ENCODE data around the gene NQO2. TPM values are rescaled to one million over a fixed set of nuclear protein-coding genes. Genes with fewer than 3 reads are reported as not detected.
A peak's percentile ranks its signal among the peaks of the same experiment; 100 is the strongest.

Gene NQO2
- total RNA-seq, 4 donors from 2014 or later: 15.8 to 32.8 (median 27.2) TPM

DNA sequence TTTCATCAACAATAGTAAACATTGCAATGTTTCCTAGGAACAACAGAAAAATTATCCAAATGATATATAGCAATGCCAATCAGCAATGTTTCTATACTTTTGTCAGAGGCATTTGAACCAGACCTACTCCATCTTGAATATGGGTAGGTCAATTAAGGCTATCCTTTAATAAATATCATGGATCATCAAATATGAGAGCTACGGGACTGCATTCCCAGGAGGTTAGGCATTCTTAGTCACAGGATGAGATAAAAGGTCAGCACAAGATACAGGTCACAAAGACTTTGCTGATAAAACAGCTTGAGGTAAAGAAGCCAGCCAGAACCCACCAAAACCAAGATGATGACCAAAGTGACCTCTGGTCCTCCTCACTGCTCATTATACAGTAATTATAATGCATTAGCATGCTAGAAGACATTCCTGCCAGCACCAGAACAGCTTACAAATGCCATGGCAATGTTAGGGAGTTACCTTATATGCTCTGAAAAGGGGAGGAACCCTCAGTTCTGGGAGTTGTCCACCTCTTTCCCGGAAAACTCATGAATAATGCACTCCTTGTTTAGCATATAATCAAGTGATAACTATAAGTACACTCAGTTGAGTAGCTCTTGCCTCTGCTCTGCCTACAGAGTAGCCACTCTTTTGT, 19.8 kb upstream of the NQO2 start:
- 61 to 69% methylated on average over 2 of the region's 2 CpGs for WGBS, 2 donors (ENCODE audit: low coverage in 1 of 2)
- Histone ChIP-seq H3K27me3 (no peaks in the 10 kb centered on the region), H3K4me3 (no peak overlapping the region), H3K4me1 (peaks cover 0 to 48% (median 20%) of the 10 kb centered on the region in 3 donors), H3K27ac (no peak overlapping the region), H3K36me3 (no peaks in the 10 kb centered on the region), H3K9me3 (no peaks in the 10 kb centered on the region)
- no peak for ATAC-seq
- TF ChIP-seq, protein P1, sequence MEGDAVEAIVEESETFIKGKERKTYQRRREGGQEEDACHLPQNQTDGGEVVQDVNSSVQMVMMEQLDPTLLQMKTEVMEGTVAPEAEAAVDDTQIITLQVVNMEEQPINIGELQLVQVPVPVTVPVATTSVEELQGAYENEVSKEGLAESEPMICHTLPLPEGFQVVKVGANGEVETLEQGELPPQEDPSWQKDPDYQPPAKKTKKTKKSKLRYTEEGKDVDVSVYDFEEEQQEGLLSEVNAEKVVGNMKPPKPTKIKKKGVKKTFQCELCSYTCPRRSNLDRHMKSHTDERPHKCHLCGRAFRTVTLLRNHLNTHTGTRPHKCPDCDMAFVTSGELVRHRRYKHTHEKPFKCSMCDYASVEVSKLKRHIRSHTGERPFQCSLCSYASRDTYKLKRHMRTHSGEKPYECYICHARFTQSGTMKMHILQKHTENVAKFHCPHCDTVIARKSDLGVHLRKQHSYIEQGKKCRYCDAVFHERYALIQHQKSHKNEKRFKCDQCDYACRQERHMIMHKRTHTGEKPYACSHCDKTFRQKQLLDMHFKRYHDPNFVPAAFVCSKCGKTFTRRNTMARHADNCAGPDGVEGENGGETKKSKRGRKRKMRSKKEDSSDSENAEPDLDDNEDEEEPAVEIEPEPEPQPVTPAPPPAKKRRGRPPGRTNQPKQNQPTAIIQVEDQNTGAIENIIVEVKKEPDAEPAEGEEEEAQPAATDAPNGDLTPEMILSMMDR (IDR thresholded peaks at IDR 0.05): no peak
- TF ChIP-seq EP300 (IDR thresholded peaks at IDR 0.05): no peak
- TF ChIP-seq POLR2A (IDR thresholded peaks at IDR 0.05): no peak
- TF ChIP-seq POLR2AphosphoS5 (IDR thresholded peaks at IDR 0.05): no peak

GRCh38 chr6:2980465-2980855, 19.2 kb upstream of the NQO2 start:
- TF ChIP-seq EP300 (IDR thresholded peaks at IDR 0.05): no peak
- TF ChIP-seq POLR2A (IDR thresholded peaks at IDR 0.05): no peak
- TF ChIP-seq POLR2AphosphoS5 (IDR thresholded peaks at IDR 0.05): no peak
- 80 to 91% methylated on average over 1 to 2 of the region's 3 CpGs for WGBS, 2 donors (ENCODE audit: low coverage in 1 of 2)
- Histone ChIP-seq H3K4me1 (peaks cover 0 to 48% (median 20%) of the 10 kb centered on the region in 3 donors), H3K36me3 (no peaks in the 10 kb centered on the region), H3K4me3 (no peak overlapping the region), H3K27ac (peak overlapping the region in 3 of 4 donors; percentile 17 to 65 (median 47)), H3K9me3 (no peaks in the 10 kb centered on the region), H3K27me3 (no peaks in the 10 kb centered on the region)
- no peak for ATAC-seq

GRCh38 chr6:2982426-2983117, 17.1 kb upstream of the NQO2 start:
- Histone ChIP-seq H3K36me3 (no peaks in the 10 kb centered on the region), H3K4me3 (no peak overlapping the region), H3K27ac (peak overlapping the region; percentile 47 to 65 (median 58)), H3K9me3 (no peaks in the 10 kb centered on the region), H3K4me1 (peaks cover 0 to 47% (median 27%) of the 10 kb centered on the region in 3 donors), H3K27me3 (no peaks in the 10 kb centered on the region)
- 68 to 76% methylated on average over 3 to 4 of the region's 4 CpGs for WGBS, 2 donors (ENCODE audit: low coverage in 1 of 2)
- TF ChIP-seq POLR2A (IDR thresholded peaks at IDR 0.05) (no peak), EP300 (IDR thresholded peaks at IDR 0.05) (no peak), POLR2AphosphoS5 (IDR thresholded peaks at IDR 0.05) (no peak)
- TF ChIP-seq, protein P1 (IDR thresholded peaks at IDR 0.05): no peak
- ATAC-seq: no peak

GRCh38 chr6:2984738-2985406, 14.8 kb upstream of the NQO2 start:
- no peaks in the 10 kb centered on the region for H3K36me3 ChIP-seq
- no peak overlapping the region for H3K4me3 ChIP-seq
- H3K4me1 ChIP-seq: peaks cover 0 to 56% (median 35%) of the 10 kb centered on the region in 3 donors
- no peaks in the 10 kb centered on the region for H3K9me3 ChIP-seq
- no peaks in the 10 kb centered on the region for H3K27me3 ChIP-seq
- H3K27ac ChIP-seq: no peak overlapping the region
- WGBS, 2 donors (ENCODE audit: low coverage in 1 of 2): 93% methylated on average over 5 to 9 of the region's 12 CpGs
- TF ChIP-seq POLR2A (IDR thresholded peaks at IDR 0.05): no peak
- TF ChIP-seq POLR2AphosphoS5 (IDR thresholded peaks at IDR 0.05): no peak
- no peak for TF ChIP-seq EP300 (IDR thresholded peaks at IDR 0.05)
- TF ChIP-seq, protein P1 (IDR thresholded peaks at IDR 0.05): no peak
- no peak for ATAC-seq

GRCh38 chr6:2986722-2987221, 12.9 kb upstream of the NQO2 start:
- ATAC-seq: no peak
- 7 to 16% methylated on average over 2 to 4 of the region's 4 CpGs for WGBS, 2 donors (ENCODE audit: low coverage in 1 of 2)

More at GRCh38 chr6:2986722-2987221, 12.9 kb upstream of the NQO2 start:
- H3K36me3 ChIP-seq: no peaks in the 10 kb centered on the region
- no peak overlapping the region for H3K4me3 ChIP-seq
- peaks cover 0 to 52% (median 33%) of the 10 kb centered on the region in 3 donors for H3K4me1 ChIP-seq
- no peaks in the 10 kb centered on the region for H3K27me3 ChIP-seq
- peak overlapping the region in 3 of 4 donors; percentile 90 to 96 (median 94) for H3K27ac ChIP-seq
- no peaks in the 10 kb centered on the region for H3K9me3 ChIP-seq
- TF ChIP-seq POLR2AphosphoS5 (IDR thresholded peaks at IDR 0.05) (no peak), EP300 (IDR thresholded peaks at IDR 0.05) (no peak), POLR2A (IDR thresholded peaks at IDR 0.05) (no peak)
- TF ChIP-seq, protein P1 (IDR thresholded peaks at IDR 0.05): no peak
